OCI-LY7 (cell line): ENCODE data around the gene LRP5. TPM values are rescaled to one million over a fixed set of nuclear protein-coding genes. Genes with fewer than 3 reads are reported as not detected.

ENCODE experiments used
- BruUV-seq: library from RNA; stranded (reverse); fragments of 400-500 nt; replicated peaks from 2 replicates; lab custom pipeline; 2021; lab: Mats Ljungman, UMichigan
- CTCF ChIA-PET: fragments of 300-600 bp; sonication (Branson Sonifier 250); formaldehyde crosslinking; loops from one replicate; lab custom pipeline; 2022; ENCODE audit warnings: antibody characterized with exemption; ENCODE audit not compliant: unreplicated experiment; lab: Charles Lee
- POLR2A ChIA-PET: fragments of 300-600 bp; sonication (Branson Sonifier 250); formaldehyde crosslinking; loops from one replicate; lab custom pipeline; 2022; ENCODE audit warnings: antibody characterized with exemption; lab: Charles Lee
- DNase-seq: peaks from one replicate; pipeline ENCODE4 v3.0.0-alpha.2; 2015; ENCODE audit warnings: low spot score
- H2AFZ ChIP-seq: fragments of 200-600 bp; sonication (generic), shearing (Covaris generic); 2 replicates; pipeline ENCODE4 v1.6.1; 2014; ENCODE audit warnings: mild to moderate bottlenecking, antibody characterized with exemption, low read length, moderate library complexity
- H3K27ac ChIP-seq: fragments of 200-600 bp; sonication (generic); 2 replicates; pipeline ENCODE4 v1.5.1; 2014; ENCODE audit warnings: mixed run types, low read depth, mild to moderate bottlenecking, moderate library complexity, low read length, inconsistent platforms; ENCODE audit not compliant: poor library complexity, severe bottlenecking
- H3K36me3 ChIP-seq: fragments of 200-600 bp; sonication (generic); 2 replicates; pipeline ENCODE4 v1.6.1; 2014; ENCODE audit warnings: mild to moderate bottlenecking, antibody characterized with exemption, low read length, moderate library complexity, mixed read lengths; ENCODE audit not compliant: insufficient read depth
- H3K4me1 ChIP-seq: fragments of 200-600 bp; sonication (generic); 2 replicates; pipeline ENCODE4 v1.5.1; 2014; ENCODE audit warnings: mild to moderate bottlenecking, low read length; ENCODE audit not compliant: insufficient read depth, poor library complexity, severe bottlenecking
- H3K4me2 ChIP-seq: fragments of 200-600 bp; sonication (generic); 2 replicates; pipeline ENCODE4 v1.6.1; 2014; ENCODE audit warnings: mild to moderate bottlenecking, low read length
- H3K4me3 ChIP-seq: fragments of 200-600 bp; sonication (generic); 2 replicates; pipeline ENCODE4 v1.5.1; 2014; ENCODE audit warnings: mild to moderate bottlenecking, low read depth, low read length; ENCODE audit not compliant: poor library complexity, severe bottlenecking
- H3K79me2 ChIP-seq: fragments of 200-600 bp; sonication (generic); 2 replicates; pipeline ENCODE4 v1.6.1; 2016; ENCODE audit warnings: low read depth, mild to moderate bottlenecking, low read length, moderate library complexity, mixed read lengths; ENCODE audit not compliant: insufficient read depth
- H3K9me2 ChIP-seq: fragments of 200-600 bp; sonication (generic); 2 replicates; pipeline ENCODE4 v1.6.1; 2016; ENCODE audit warnings: mild to moderate bottlenecking, low read length, mixed read lengths; ENCODE audit not compliant: insufficient read depth
- H3K9me3 ChIP-seq: fragments of 200-600 bp; sonication (generic); 2 replicates; pipeline ENCODE4 v1.6.1; 2014; ENCODE audit warnings: mild to moderate bottlenecking, mixed run types, low read length, mixed read lengths
- H4K20me1 ChIP-seq: fragments of 200-600 bp; sonication (generic); 2 replicates; pipeline ENCODE4 v1.6.1; 2014; ENCODE audit warnings: mild to moderate bottlenecking, antibody characterized with exemption, low read length, moderate library complexity, mixed read lengths; ENCODE audit not compliant: insufficient read depth
- EZH2phosphoT487 ChIP-seq: fragments of 200-600 bp; sonication (generic); IDR thresholded peaks from 2 replicates; pipeline ENCODE4 v1.6.1; 2018; ENCODE audit warnings: low read depth, borderline replicate concordance, mild to moderate bottlenecking, mixed run types, antibody characterized with exemption, low read length, moderate library complexity, mixed read lengths
- intact Hi-C: fragments of 100-400 bp; cut with micrococcal nuclease; formaldehyde crosslinking; loops from one replicate; pipeline ENCODE4 v1.10.0; 2022; ENCODE audit not compliant: unreplicated experiment
- total RNA-seq, 2 experiments: library from RNA; depleted of rRNA in 1 of 2; stranded (reverse); fragments of >200 nt in 1 of 2; shearing (Covaris generic) in 1 of 2; gene quantifications; 2 replicates each; pipeline ENCODE4 v1.2.3, GENCODE V29; 2014 to 2022
- TF ChIP-seq, protein P1 (sequence below): fragments of 200-600 bp; sonication (generic); conservative IDR thresholded peaks from 2 replicates; pipeline ENCODE4 v1.5.1; 2014; ENCODE audit warnings: mild to moderate bottlenecking, antibody characterized with exemption, low read length, moderate library complexity, mixed read lengths

The LRP5 gene
- total RNA-seq, 2 experiments from 2014 or later = 0.60 TPM; not detected in 1

DNA sequence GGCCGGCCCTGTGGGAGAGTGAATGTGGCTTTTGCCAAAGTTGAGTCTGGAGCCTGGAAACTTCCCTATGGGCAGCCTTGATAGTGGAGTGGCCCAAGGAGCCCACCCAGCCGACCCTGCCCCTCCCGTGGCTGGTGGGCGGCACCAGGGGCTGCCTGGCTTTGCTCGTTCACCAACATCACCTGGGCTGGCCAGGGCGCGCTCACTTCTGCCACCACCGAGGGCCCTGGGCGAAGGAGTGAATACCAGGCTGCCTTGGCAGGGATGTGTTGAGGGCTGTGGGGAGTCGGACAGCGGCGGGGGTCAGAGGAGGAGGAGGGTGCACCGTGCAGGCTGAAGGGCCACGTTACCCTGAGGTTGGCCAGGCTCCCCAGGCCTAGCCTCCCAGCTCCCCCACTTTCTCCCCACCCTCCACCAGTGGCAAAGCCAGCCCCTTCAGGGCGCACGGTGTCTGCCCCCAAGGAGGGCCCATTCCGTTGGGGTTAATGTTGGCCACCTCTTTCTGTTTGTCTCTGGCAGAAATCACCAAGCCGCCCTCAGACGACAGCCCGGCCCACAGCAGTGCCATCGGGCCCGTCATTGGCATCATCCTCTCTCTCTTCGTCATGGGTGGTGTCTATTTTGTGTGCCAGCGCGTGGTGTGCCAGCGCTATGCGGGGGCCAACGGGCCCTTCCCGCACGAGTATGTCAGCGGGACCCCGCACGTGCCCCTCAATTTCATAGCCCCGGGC, 125.7 kb downstream of the LRP5 start:
- no peaks in the 10 kb centered on the region for H3K9me2 ChIP-seq
- no peak overlapping the region for H3K4me2 ChIP-seq
- no peak for DNase-seq
- ChIA-PET POLR2A (no interaction called here), CTCF (no interaction called here)
- H4K20me1 ChIP-seq = no peaks in the 10 kb centered on the region
- H3K79me2 ChIP-seq = no peaks in the 10 kb centered on the region
- H3K4me1 ChIP-seq = peaks cover 29% of the 10 kb centered on the region
- no peaks in the 10 kb centered on the region for H3K36me3 ChIP-seq
- TF ChIP-seq EZH2phosphoT487 = no peak
- TF ChIP-seq, protein P1, sequence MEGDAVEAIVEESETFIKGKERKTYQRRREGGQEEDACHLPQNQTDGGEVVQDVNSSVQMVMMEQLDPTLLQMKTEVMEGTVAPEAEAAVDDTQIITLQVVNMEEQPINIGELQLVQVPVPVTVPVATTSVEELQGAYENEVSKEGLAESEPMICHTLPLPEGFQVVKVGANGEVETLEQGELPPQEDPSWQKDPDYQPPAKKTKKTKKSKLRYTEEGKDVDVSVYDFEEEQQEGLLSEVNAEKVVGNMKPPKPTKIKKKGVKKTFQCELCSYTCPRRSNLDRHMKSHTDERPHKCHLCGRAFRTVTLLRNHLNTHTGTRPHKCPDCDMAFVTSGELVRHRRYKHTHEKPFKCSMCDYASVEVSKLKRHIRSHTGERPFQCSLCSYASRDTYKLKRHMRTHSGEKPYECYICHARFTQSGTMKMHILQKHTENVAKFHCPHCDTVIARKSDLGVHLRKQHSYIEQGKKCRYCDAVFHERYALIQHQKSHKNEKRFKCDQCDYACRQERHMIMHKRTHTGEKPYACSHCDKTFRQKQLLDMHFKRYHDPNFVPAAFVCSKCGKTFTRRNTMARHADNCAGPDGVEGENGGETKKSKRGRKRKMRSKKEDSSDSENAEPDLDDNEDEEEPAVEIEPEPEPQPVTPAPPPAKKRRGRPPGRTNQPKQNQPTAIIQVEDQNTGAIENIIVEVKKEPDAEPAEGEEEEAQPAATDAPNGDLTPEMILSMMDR = no peak
- H3K9me3 ChIP-seq = no peaks in the 10 kb centered on the region
- no TSS peak for BruUV-seq
- H3K4me3 ChIP-seq = no peak overlapping the region
- no peak overlapping the region for H3K27ac ChIP-seq
- H2AFZ ChIP-seq = no peak overlapping the region
- intact Hi-C loops = no loop called here

DNA sequence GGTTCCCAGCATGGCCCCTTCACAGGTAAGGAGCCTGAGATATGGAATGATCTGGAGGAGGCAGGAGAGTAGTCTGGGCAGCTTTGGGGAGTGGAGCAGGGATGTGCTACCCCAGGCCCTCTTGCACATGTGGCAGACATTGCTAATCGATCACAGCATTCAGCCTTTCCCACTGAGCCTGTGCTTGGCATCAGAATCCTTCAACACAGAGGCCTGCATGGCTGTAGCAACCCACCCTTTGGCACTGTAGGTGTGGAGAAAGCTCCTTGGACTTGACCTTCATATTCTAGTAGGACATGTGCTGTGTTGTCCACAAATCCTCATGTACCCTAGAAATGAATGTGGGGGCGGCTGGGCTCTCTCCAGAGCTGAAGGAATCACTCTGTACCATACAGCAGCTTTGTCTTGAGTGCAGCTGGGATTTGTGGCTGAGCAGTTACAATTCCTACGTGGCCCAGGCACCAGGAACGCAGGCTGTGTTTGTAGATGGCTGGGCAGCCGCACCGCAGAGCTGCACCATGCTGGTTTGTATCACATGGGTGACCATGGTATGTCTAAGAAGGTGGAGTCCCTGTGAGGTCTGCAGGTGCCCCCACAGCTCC, 126.4 kb downstream of the LRP5 start:
- no peak overlapping the region for H2AFZ ChIP-seq
- ChIA-PET CTCF (no interaction called here), POLR2A (no interaction called here)
- H4K20me1 ChIP-seq = no peaks in the 10 kb centered on the region
- H3K79me2 ChIP-seq = no peaks in the 10 kb centered on the region
- no peaks in the 10 kb centered on the region for H3K36me3 ChIP-seq
- DNase-seq = peak; percentile 10
- intact Hi-C loops = no loop called here
- H3K4me1 ChIP-seq = peaks cover 29% of the 10 kb centered on the region
- TF ChIP-seq EZH2phosphoT487 = no peak
- TF ChIP-seq, protein P1 = no peak
- no peak overlapping the region for H3K4me3 ChIP-seq
- no TSS peak for BruUV-seq
- no peak overlapping the region for H3K27ac ChIP-seq
- no peaks in the 10 kb centered on the region for H3K9me3 ChIP-seq
- no peak overlapping the region for H3K4me2 ChIP-seq
- H3K9me2 ChIP-seq = no peaks in the 10 kb centered on the region
